Gastrocnemius medialis (tissue), 4 donors: ENCODE measurements around the gene SERINC4.

Experiments used
- CTCF ChIP-seq, 5 experiments: fragments of 450-650 bp in 3 of 5; fragments of 200-600 bp in 2 of 5; sonication (generic) in 2 of 5; IDR thresholded peaks in 4 of 5; conservative IDR thresholded peaks in 1 of 5; 1 replicate in 4 of 5; 2 replicates in 1 of 5; pipeline ENCODE4 v1.5.1; 2016 to 2019; ENCODE audit warnings: antibody characterized with exemption in 5 of 5, mild to moderate bottlenecking in 3 of 5, moderate library complexity in 3 of 5
- POLR2A ChIP-seq, 2 donors: fragments of 450-650 bp; IDR thresholded peaks; one replicate each; pipeline ENCODE4 v1.6.1; 2017; ENCODE audit warnings: antibody characterized with exemption in 2 of 2, mild to moderate bottlenecking in 2 of 2, moderate library complexity in 2 of 2

- TF ChIP-seq CTCF (IDR thresholded peaks at IDR 0.05 in 4 of 5, conservative IDR thresholded peaks at IDR 0.05 in 1 of 5) (no peak), POLR2A (IDR thresholded peaks at IDR 0.05) (no peak)
Observed at GRCh38 chr15:43776101-43776717, 23.8 kb downstream of the SERINC4 start.
